DOHH2 (cell line): ENCODE measurements around the gene CTDSPL.

Source experiments
- CTCF ChIP-seq: fragments of 200-600 bp; sonication (generic); IDR thresholded peaks from one replicate; pipeline ENCODE4 v1.5.1; 2014; ENCODE audit warnings: antibody characterized with exemption, mild to moderate bottlenecking, low read depth, low read length; ENCODE audit not compliant: poor library complexity, severe bottlenecking
- EZH2phosphoT487 ChIP-seq: fragments of 200-600 bp; sonication (generic); IDR thresholded peaks from 2 replicates; pipeline ENCODE4 v1.6.1; 2017; ENCODE audit warnings: borderline replicate concordance, mild to moderate bottlenecking, antibody characterized with exemption, low read length, moderate library complexity, mixed read lengths

GRCh38 chr3:37903320-37903719 lies 41.6 kb downstream of the CTDSPL start:
- TF ChIP-seq CTCF (no peak), EZH2phosphoT487 (no peak)
